IPS DF 4.7 (cell line): ENCODE data around the gene SDCCAG8.

Experiments
- DNase-seq: peaks from one replicate; pipeline ENCODE4 v3.0.0-alpha.2; 2013; ENCODE audit warnings: low spot score; ENCODE audit errors: extremely low read depth

The SDCCAG8 gene

DNA sequence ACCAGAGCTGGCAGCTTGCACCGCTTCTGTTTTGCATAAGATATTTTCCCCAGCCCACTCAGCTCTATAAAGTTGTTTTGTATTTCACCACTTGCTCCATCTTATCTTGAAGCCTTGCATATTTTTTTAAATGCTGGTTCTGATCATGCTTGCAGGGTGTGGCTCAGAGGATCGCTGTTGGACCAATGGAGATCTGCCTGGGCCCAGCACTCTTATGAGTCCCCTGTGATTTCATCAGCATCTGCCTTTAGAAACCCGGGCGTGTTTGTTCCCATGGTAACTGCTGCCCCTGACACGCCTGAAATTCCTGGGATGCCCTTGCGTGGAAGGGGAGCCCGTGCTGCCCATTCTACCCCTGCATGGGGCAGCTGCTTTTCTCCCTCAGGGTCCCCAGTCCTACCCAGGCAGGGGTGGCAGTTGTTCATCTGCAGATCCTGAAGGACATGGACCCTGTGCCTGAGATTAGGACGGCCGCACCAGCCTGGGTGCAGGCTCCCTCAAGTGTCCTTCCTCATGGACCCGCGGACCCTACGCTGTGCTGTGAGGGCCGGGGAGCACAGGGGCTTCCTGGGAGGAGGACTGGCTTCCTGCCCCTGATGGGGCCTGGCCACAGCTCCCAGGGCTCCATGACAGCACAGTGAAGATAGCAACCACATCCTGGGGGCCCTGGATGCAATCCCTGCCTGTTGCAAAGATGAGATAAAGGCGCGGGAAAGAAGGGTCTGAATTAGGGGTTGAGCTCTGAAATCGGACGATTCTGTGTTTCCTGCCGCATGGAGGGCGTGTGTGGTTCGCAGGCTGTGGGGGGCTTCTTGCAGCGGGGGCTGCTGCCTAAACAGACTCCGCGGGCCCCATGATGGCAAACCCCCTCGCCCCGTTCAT, 226.5 kb downstream of the SDCCAG8 start:
- no peak for DNase-seq

DNA sequence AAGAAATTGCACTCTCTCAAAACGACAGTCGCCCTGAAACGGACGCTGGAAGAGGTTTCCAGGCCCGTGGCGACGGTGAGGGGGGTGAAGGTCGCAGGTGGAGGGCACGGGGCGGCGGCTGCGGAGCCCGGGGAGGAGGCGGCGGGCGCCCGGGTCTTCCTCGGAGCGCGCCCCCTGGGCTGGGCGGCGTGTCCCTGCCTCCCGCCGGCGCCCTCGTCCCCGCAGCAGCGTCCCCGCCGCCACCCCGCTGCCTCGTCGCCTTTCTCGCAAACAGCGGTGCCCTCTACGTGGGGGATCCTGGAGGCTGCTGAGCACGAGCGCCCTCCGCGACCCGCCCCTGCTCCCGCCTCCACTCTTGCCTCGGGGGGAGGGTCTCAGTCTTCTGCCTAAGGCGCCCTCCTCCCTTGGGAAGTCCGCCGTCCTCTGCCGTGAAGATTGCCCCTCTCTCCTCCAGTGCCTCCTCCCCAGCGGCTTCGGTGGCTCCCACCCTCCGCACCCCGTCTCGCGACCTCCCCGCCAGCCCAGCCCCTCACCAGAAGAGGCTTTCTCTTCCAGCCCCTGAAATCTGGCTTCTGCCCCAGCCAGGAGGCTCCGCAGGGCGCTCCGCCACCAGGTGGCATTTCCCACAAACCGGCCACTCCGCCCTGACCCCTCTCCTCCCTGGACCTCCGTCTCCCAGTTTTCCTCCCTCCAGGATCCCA, 227.4 kb downstream of the SDCCAG8 start:
- DNase-seq, result no peak

DNA sequence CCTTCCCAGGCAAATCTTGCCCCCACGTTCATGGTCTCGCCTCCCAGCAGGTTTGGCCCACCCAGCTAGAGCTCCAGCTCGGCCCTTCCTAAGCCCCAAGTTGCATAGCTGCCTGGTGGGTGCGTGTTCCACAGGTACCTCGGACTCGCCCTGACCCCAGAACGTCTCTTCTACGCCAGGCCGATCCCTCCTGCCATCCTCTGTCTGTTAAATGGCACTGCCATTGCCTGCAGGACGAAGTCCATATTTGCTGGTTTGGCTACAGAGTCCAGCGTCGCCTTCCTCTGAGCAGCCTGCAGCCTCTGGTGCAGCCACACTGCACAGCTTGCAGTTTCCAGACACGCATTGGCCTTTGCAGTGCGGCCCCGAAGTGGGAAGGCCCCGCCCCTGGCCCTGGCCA, 228.1 kb downstream of the SDCCAG8 start:
- DNase-seq, result no peak

DNA sequence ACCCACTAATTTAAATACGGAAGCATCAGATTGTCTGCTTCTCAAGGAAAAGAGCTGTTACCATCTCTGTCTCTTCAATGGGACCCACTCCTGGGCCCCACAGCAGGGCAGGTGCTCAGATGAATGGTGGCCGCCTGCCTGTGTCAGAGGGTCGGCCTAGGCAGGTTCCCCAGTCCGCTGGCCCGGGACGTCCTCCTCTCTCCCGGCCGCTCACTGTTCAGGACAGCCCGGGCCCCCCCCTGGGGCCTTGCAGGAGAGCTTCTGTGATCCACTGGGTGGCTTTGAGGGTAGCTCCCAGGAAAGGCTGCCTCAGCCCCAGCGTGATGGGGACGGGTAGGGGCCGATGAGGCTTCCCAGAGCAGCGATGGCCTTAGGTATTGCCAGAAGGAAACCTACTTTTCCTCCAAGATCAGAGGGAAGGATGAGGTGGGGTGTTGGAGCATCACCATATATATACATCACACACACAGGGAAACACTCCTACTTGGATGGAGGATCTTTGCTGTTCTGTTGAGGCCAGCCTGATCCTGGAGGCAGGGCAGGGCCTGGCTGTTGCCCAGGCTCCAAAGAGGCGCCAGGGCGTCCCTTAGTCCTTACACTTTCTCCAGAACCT, 231.3 kb downstream of the SDCCAG8 start:
- no peak for DNase-seq

DNA sequence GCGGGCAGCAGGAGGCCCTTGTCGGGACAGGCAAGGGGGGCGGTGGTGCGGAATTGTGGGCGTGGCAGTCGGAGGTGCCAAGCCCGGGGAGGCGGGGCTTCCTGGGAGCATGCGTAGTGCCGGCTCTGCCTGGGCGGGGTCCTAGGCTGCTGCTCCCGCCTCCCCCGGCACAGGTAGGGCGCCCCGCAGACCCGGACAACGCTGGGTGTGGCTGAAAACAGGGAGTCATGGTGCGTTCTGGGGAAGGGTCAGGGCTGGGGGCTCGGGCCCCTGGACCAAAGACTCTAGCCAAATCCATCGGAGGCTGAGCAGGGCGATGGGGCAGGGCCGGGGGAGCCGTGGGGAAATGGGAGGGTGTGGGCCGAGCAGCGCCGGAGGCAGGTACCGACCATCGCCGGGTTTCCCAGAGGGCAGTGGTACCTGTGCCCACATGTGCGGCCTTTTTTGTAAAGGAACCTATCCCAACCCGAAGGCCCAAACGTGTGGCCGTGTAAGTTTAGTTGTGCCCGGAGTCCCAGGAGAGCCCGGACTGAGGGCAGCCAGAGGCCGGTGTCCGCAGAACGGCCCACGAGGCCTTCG, 231.9 kb downstream of the SDCCAG8 start:
- DNase-seq, result no peak

DNA sequence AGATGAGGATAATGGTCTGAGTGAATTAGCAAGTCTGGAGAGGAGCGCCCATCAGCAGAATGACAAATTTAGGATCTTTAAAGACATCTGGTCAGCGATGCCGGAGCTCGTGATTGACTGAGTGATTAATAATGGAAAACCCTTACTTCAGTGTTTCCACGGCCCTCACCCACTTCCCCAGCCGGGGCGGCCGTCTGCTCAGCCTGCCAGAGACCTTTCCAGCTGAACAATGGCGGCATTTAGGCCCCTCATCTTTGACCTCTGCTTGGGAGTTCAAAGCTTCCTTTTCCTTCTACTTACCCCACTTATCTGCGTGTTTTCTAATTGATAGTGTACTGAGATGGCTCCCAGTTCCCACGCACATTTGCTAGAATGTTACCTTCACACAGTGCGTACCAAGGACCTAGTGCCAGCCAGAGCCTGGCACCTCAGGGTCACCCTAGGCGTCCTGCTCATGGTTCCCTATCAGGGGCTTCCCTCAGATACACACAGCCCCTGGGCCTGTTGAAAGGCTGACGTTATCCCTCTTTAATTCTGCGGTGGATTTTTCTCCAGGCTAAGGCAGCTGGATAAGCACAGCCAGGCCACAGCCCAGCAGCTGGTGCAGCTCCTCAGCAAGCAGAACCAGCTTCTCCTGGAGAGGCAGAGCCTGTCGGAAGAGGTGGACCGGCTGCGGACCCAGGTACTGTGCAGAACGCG, 232.8 kb downstream of the SDCCAG8 start:
- DNase-seq, result no peak

DNA sequence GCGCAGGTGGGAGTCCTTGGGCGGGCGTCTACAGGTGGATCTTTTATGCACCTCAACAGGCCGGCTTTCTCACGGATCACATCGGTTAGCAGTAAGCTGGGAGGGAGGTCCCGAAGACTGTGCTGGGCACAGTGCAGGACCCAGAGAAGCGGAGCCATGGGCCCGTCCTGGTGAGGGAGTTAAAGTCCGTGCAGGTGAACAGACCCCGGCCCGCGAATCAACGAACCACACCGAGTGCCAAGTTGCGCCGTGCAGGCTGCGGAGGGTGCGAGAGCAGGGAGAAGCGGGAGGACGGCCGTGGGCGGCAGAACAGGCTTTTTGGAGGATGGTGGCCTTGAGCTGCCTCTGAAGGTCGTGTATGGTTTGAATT, 233.3 kb downstream of the SDCCAG8 start:
- DNase-seq, result no peak

DNA sequence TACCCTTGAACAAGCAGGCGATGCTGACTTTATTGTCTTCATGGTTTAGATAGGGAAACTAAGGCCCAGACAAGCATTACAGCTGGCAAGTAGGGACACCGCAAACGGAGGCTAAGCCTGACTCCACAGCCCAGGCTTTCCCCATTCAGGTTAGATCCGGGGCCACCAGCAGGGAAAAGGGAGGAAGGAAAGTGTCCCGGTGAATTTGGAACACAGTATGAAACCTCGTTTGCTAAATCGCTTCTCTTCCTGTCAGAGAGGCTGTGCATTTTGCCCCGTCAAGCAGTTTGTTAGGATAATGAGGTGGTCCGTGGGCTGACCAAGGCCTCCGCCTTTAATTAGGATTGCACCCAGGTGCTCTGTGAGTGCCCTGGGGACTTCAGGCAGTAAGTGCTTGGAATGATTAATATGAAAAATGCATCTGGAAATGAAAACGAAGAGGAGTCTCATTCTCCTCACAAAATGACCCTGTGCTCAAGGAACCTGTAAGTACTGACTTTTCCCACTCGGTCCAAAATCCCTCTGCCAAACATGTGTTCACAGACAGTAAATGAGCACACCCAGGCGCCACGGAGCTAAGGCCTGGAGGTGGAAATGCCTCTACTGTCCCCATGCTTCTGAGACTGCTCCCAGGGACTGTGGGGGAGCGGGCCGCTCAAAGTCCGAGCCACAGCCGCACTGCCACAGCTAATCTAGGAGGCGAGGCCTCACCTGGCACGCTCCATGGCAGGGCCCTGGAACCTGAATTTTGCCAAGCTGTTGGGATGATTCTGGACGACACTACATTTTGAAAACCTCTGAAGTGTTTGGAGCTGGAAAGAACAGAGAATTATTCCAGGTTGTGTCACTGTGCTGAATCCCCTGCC, 234.1 kb downstream of the SDCCAG8 start:
- no peak for DNase-seq

DNA sequence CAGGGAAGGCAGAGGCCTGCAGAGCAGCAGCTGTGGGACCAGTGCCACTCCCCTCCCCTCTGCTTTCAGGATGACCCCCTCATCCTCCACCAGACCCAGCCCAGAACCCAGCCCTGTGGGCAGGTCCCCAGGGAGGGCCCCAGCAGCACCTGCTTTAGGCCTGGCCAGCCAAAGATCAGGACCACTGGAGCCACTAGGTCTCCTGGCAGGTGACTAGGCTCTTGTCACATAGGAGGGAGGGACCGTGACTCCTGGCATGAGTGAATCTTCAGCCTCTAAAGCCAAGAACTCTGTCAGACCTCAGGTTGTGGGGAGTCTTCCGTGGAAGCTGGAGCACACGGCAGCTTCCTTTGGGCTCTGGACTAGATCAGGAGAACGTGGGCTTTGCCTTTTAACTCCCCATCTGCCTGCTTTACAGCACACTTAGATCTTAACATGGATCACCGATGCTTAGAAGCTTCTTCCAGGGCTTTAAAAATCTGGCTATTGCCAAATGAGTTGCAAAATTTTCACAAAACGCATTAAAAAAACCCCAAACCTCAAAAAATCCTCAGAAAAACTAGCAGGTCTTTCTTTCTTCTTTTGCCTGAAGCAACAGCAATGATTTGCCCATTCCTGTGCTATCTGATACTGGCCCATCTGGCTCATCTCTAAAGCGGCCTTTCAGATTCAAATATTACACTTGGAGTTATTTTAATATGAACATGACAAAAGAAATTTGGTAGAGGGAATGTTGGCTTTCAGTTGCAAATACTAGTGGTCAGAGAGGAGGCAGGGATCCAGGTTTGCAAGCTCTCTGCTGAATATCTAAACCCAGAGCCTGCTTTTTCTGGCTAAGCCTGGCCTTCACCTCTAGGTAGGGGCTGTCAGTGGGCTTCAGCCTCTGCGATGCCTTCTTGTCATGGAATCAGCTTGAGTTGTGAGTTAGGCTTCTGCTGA, 235.2 kb downstream of the SDCCAG8 start:
- no peak for DNase-seq

DNA sequence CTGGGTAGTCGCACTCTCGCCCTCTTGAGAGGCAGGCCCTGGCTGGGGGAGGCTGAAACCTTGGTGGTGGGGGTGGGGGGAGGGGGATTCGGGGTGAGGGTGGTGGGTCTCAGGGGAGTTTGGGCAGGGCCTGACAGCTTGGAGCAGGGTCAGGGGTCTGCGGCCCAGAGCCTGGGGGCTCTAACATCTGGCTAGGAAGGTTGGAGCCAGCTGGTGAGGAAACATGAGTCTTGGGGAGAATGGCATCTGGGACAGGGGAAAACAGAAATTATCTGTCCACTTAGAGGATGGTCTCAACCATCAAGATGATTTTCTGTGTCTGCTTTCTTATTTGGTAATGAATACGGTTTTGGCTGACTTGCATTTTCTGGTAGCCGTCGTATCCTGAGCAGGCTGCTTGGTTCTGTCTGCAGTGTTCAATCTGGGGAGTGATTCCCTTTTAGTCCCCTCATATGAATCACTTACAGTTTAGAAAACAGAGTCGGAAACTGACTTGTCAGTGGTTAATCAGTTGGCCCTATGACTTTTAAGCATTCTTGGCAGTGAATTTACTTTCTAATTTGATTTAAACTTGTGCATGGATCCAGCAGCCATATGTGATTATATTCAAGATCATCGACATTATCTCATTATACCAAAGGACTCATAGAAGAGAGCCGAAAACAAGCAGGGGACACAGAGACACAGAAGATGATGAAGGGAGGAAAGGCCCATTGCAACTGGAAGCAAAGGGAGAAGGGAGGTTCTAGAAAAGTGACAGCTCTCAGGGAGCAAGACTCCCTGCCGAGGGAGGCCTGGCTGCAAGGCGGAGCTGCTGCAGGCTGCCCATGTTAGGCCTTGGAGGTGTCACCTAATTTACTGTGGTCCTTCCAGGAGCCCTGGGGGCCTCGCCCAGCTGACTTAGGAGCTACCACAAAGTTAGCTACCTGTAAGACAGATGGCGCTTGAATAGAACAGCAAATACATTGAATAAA, 237.6 kb downstream of the SDCCAG8 start:
- DNase-seq, result no peak

DNA sequence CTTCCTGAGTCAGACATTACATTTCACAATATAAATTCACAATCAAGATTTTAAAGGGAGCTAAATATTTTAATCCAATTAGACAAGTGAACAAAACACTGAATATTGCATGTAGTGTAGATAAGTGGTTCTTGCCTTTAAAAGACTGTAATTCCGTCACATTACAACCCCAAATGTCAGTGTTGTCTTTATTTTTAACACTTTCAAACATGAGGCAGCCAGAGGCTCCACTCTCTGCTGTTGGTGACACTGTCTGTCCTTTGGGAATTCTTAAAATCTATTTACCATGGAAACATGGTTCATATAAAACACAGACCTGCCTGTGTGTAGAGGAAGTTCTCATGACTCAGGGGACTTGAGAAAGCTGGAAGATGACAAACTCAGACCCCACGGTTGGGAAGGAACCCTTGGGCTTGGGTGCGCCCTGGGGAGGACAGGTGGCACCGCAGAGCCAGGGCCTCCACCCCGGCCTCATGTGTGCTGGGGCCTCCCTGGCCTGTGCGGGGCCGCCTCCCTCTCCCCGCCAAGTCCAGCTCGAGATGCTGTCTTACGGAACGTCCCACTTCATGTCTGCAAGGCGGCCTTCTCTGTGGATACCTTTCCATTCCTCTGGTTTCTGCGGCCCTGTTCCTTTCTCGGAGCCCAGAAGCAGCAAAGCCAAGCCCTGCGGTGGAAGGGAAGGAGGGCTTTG, 239.0 kb downstream of the SDCCAG8 start:
- DNase-seq, result no peak

DNA sequence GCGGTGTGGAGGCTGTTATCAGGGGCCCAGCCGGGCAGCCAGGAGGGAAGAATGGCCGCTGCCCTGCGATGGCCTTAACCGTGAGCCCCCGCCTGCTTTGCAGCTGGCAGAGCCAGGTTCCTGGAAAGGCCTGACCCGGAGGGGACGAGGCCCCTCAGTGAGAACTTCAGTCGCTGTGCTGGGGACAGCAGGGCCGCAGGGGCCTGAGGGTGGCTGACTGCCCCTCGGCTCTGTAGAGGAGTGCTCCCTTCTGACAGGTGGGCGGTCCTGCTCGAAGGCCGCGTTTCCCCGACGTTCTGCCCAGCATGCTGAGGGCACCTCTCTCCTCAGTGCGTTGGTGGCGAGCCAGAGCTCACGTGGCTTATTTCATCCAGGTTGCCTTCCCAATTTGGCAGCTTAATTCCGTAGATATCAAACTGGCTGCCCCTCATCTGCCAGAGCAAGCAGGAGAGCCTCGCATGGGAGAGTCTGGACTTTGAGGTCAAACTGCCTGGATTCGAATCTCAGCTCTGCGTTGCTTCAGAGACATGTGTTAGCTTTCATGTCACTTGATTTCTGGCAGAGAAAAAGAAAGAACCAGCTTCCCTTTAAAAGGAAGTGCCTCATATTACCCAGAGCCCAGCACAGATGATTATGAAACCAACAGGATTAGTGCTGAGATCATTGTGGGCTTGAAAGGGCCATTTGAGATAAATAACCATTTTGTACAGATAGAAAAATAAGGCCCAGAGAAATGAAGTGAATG, 239.8 kb downstream of the SDCCAG8 start:
- no peak for DNase-seq

DNA sequence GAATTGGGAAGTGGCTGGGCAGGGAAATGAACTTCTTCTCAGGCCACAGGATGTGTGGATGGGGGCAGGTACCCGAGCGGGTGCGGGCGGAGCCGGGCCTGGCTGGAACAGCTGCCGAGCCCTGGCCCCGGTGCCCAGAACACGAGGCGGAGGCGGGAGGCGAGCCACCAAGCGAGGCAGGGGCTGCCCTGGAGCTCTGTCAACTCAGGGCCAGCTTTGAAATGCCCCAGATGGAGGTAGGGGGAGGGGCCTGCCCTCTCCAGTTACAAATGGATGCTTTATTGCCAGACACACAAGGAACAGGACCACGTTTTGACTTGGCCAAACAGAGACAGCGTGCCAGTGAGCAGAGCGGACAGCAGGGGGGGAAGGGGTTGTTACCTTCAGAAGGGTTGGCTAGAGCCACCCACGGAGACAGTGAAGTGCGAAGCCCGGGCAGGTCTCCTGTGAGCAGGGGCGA, 240.4 kb downstream of the SDCCAG8 start:
- no peak for DNase-seq

DNA sequence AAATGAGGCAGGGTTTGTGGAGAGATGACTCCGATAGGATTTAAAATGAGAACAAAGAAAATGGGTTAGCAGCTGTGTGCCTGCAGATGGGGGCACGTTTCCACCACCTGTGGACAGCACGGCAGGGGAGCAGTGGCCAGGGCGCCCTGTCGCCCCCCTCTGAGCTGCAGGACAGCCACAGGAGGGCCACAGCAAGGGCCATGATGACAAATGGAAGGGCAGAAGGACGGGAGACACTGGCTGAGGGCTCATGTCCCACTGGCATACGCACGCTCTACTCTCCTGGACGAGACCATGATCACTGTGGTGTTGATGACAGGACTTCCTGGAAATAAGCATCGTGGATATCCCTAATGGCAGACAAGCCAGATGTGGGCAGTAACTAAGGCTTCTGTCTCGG, 241.0 kb downstream of the SDCCAG8 start:
- no peak for DNase-seq

DNA sequence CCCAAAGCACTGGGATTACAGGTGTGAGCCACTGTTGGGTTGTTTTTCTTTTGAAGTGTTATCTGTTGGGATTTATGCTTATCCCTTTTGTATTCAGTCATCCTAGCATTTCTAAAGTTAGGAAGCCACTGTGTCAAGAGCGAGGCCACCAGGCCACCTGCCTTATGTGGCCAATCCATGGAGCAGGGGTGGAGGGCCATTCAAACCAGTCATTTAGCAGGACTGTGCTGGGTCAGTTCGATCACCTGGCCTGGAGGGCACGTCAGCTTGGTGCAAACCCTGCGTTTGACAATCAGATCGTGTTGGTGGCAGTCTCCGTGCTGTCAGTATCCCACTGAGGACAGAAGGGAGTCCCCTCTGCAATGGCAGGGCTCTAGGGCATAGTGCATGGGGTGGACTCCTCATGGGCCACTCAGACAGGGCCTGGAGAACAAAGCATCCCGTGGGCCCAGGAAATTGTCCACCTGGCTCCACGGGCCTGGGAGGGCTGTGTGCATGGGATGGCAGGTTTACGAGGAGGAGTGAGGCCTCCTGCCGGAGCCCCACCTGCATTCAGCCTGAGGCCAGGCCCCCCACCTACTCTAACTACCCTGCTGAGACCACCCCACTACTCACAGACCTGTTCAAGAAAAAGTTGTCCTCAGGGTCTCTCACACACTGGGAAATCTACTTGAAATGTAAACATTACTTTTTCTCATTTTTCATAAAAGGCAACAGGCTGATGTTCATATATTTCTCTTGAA, 242.3 kb downstream of the SDCCAG8 start:
- DNase-seq, result no peak

DNA sequence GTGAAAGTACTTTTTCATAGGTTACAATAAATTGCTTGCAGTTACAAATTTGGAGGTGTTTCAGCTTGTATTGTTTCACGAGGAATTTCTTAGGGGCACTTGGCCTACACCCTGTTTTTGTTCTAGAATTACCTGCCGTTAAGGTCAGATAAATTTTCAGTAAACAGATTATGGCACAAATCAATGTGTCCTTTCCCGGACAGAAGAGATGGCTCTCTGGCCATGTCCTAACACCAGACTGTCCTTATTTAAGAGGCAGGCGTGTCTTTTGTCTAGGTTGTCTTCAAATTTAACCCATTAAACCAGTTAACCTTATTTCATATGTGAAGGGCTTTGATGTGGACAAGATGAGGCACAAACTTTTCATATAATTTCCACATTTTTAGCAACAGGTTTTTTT, 243.4 kb downstream of the SDCCAG8 start:
- DNase-seq, result no peak
